Sigmoid colon (tissue), 3 donors: ENCODE measurements around the gene HSD3B1.

Experiments used
- CTCF ChIP-seq, 4 experiments: fragments of 450-650 bp in 3 of 4; fragments of 200-600 bp in 1 of 4; IDR thresholded peaks; one replicate each; pipeline ENCODE4 v1.5.1; 2016 to 2019; ENCODE audit warnings: antibody characterized with exemption in 4 of 4, mild to moderate bottlenecking in 3 of 4, moderate library complexity in 2 of 4
- POLR2A ChIP-seq, 2 donors: fragments of 450-650 bp; IDR thresholded peaks; one replicate each; pipeline ENCODE4 v1.6.1; 2016; ENCODE audit warnings: antibody characterized with exemption in 2 of 2, mild to moderate bottlenecking in 2 of 2, moderate library complexity in 2 of 2

GRCh38 chr1:119556423-119556822 is 49.4 kb downstream of the HSD3B1 start:
- TF ChIP-seq POLR2A (IDR thresholded peaks at IDR 0.05) = no peak
- TF ChIP-seq CTCF (IDR thresholded peaks at IDR 0.05) = no peak
